ENCODE results near the gene NDE1.

DNA sequence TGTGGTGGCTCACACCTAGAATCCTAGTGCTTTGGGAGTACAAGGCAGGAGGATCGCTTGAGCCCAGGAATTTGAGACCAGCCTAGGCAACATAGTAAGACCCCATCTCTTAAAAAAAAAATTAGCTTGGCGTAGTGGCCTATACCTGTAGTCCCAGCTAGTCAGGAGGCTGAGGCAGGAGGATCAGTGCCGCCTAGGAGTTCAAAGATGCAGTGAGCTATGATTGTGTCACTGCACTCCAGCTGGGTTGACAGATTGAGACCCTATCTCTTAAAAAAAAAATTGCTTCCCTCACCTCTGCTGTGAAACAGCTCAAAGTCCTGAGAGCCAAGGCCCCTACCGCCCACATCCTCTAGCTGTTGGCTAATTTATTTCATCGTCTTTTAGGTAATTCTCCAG, 10.2 kb downstream of the NDE1 start:
- TF ChIP-seq POLR2AphosphoS5 (IDR thresholded peaks at IDR 0.05; ENCODE audit: low read depth, low read length) (no peak), POLR2A (IDR thresholded peaks at IDR 0.05; ENCODE audit: low read depth, low read length) (no peak)

Data from GM12892 (cell line).